HG02610 (cell line): ENCODE data around the gene APBA2.

ENCODE experiments used
- ATAC-seq: cut with Tn5 transposase; IDR thresholded peaks from one replicate; pipeline ENCODE4 v1.9.1; 2021; ENCODE audit warnings: mild to moderate bottlenecking, moderate library complexity; ENCODE audit not compliant: unreplicated experiment

The APBA2 gene

GRCh38 chr15:28933710-28934445 lies 48.1 kb downstream of the APBA2 start:
- ATAC-seq = no peak

GRCh38 chr15:28934645-28935044 lies 48.9 kb downstream of the APBA2 start:
- no peak for ATAC-seq

- ATAC-seq = no peak
Measured at GRCh38 chr15:28935316-28935715, 49.5 kb downstream of the APBA2 start.

- no peak for ATAC-seq
Measured at GRCh38 chr15:28936081-28936480, 50.3 kb downstream of the APBA2 start.

- ATAC-seq = no peak
Measured at GRCh38 chr15:28936481-28936881, 50.7 kb downstream of the APBA2 start.

- ATAC-seq = no peak
Measured at GRCh38 chr15:28937271-28937670, 51.5 kb downstream of the APBA2 start.

- no peak for ATAC-seq
Measured at GRCh38 chr15:28942046-28942445, 56.3 kb downstream of the APBA2 start.

GRCh38 chr15:28942571-28942970 lies 56.8 kb downstream of the APBA2 start:
- no peak for ATAC-seq

- ATAC-seq = no peak
Measured at GRCh38 chr15:28943146-28943545, 57.4 kb downstream of the APBA2 start.

GRCh38 chr15:28943611-28944230 lies 57.9 kb downstream of the APBA2 start:
- ATAC-seq = no peak

- no peak for ATAC-seq
Measured at GRCh38 chr15:28944286-28944685, 58.5 kb downstream of the APBA2 start.

- ATAC-seq = no peak
Measured at GRCh38 chr15:28944696-28945300, 59.0 kb downstream of the APBA2 start.

- no peak for ATAC-seq
Measured at GRCh38 chr15:28945626-28946230, 60.0 kb downstream of the APBA2 start.

GRCh38 chr15:28946803-28947202 lies 61.0 kb downstream of the APBA2 start:
- no peak for ATAC-seq

GRCh38 chr15:28947221-28947674 lies 61.5 kb downstream of the APBA2 start:
- ATAC-seq = no peak

- ATAC-seq = no peak
Measured at GRCh38 chr15:28948036-28948435, 62.3 kb downstream of the APBA2 start.

GRCh38 chr15:28950916-28951315 lies 65.1 kb downstream of the APBA2 start:
- ATAC-seq = no peak

- no peak for ATAC-seq
Measured at GRCh38 chr15:28952666-28953491, 67.1 kb downstream of the APBA2 start.

- ATAC-seq = no peak
Measured at GRCh38 chr15:28953573-28954195, 67.9 kb downstream of the APBA2 start.

- ATAC-seq = no peak
Measured at GRCh38 chr15:28954466-28955159, 68.8 kb downstream of the APBA2 start.
